Esophagus muscularis mucosa (tissue), 4 donors: ENCODE results near the gene FDXR.

Source experiments
- EP300 ChIP-seq: sonication (generic); formaldehyde crosslinking; IDR thresholded peaks from one replicate; pipeline ENCODE4 v1.6.1; 2017; ENCODE audit warnings: antibody characterized with exemption
- POLR2A ChIP-seq: fragments of 450-650 bp; IDR thresholded peaks from one replicate; pipeline ENCODE4 v1.6.1; 2017; ENCODE audit warnings: antibody characterized with exemption, moderate library complexity, mild to moderate bottlenecking, low read depth
- POLR2AphosphoS5 ChIP-seq, 2 donors: sonication (generic); formaldehyde crosslinking; IDR thresholded peaks; one replicate each; pipeline ENCODE4 v1.6.1; 2017; ENCODE audit warnings: antibody characterized with exemption in 2 of 2
- TF ChIP-seq, protein P1 (sequence below), 3 experiments: fragments of 200-600 bp in 2 of 3; fragments of 450-650 bp in 1 of 3; sonication (generic) in 2 of 3; IDR thresholded peaks; one replicate each; pipeline ENCODE4 v1.5.1; 2017 to 2019; ENCODE audit warnings: antibody characterized with exemption in 3 of 3, mild to moderate bottlenecking in 2 of 3, moderate library complexity in 1 of 3

DNA sequence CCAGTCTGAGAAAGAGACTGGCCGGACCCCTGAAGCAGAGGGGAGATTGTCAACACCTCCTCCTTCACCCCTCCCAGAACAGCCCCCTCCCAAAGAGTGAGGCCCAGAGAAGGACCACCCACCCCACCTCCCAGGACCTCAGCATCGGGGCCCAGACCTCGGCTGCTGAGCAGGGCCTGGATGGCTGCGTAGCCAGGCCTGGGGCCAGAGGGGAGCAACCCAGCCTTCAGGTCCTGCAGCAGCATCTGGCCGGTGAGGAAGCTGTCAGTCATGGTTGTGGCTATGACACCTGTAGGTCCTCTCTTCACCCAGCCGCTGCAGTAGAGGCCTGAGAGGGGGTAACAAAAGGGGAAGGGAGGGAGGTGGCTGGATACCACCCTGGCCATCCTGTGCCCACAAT, 9.9 kb downstream of the FDXR start:
- TF ChIP-seq POLR2A (no peak), POLR2AphosphoS5 (IDR thresholded peaks at IDR 0.05) (no peak), EP300 (no peak)
- TF ChIP-seq, protein P1, sequence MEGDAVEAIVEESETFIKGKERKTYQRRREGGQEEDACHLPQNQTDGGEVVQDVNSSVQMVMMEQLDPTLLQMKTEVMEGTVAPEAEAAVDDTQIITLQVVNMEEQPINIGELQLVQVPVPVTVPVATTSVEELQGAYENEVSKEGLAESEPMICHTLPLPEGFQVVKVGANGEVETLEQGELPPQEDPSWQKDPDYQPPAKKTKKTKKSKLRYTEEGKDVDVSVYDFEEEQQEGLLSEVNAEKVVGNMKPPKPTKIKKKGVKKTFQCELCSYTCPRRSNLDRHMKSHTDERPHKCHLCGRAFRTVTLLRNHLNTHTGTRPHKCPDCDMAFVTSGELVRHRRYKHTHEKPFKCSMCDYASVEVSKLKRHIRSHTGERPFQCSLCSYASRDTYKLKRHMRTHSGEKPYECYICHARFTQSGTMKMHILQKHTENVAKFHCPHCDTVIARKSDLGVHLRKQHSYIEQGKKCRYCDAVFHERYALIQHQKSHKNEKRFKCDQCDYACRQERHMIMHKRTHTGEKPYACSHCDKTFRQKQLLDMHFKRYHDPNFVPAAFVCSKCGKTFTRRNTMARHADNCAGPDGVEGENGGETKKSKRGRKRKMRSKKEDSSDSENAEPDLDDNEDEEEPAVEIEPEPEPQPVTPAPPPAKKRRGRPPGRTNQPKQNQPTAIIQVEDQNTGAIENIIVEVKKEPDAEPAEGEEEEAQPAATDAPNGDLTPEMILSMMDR (IDR thresholded peaks at IDR 0.05) = no peak
